GM12878 (cell line): ENCODE measurements around the gene MRPL37. TPM values are rescaled to one million over a fixed set of nuclear protein-coding genes. Genes with fewer than 3 reads are reported as not detected.

Source experiments
- BMI1 ChIP-seq: fragments of 450-650 bp; IDR thresholded peaks from 2 replicates; pipeline ENCODE4 v1.6.1; 2016; ENCODE audit warnings: mild to moderate bottlenecking, moderate library complexity, borderline replicate concordance
- IRF3 ChIP-seq: fragments of 450-650 bp; IDR thresholded peaks from 2 replicates; pipeline ENCODE4 v1.6.1; 2014; ENCODE audit warnings: mild to moderate bottlenecking
- RCOR1 ChIP-seq: conservative IDR thresholded peaks from 2 replicates; pipeline ENCODE4 v1.6.1; 2012; ENCODE audit warnings: low read depth, low read length, improper control_type of control experiment
- RELB ChIP-seq: fragments of 450-650 bp; IDR thresholded peaks from 2 replicates; pipeline ENCODE4 v1.6.1; 2017; ENCODE audit warnings: low read depth, mild to moderate bottlenecking, moderate library complexity
- SPI1 ChIP-seq: IDR thresholded peaks from 2 replicates; pipeline ENCODE4 v1.6.1; 2011; ENCODE audit warnings: low read depth, mild to moderate bottlenecking, low read length, moderate library complexity, borderline replicate concordance; ENCODE audit not compliant: insufficient read depth
- polyA plus RNA-seq, 11 experiments: library from polyadenylated mRNA; depleted of rRNA in 4 of 11; unstranded in 6 of 11; stranded (reverse) in 5 of 11; fragments of >200 nt; fragmentation: Nextera tagmentation in 4 of 11; fragmentation: Illumina TruSeq in 1 of 11; extraction: Ambion mirVana in 4 of 11; extraction: Trizol in 1 of 11; gene quantifications; 1 replicate in 1 of 11; 2 replicates in 10 of 11; pipeline versions ENCODE4 v1.2.1 to v1.2.3, GENCODE V29; 2011 to 2016; ENCODE audit warnings: inconsistent platforms in 2 of 11, missing spikeins in 2 of 11, low read depth in 1 of 11
- total RNA-seq, 4 experiments: library from RNA; depleted of rRNA in 3 of 4; stranded (reverse); fragments of >200 nt in 3 of 4; fragmentation: Illumina TruSeq in 1 of 4; extraction: Trizol in 1 of 4; gene quantifications; 2 replicates each; pipeline versions ENCODE4 v1.2.1 to v1.2.3, GENCODE V29; 2013 to 2021
- TF ChIP-seq, protein P1 (sequence below): IDR thresholded peaks from 2 replicates; pipeline ENCODE4 v1.6.1; 2012; ENCODE audit warnings: improper control_type of control experiment, low read depth, low read length; ENCODE audit not compliant: insufficient replicate concordance

The MRPL37 gene
- total and polyA plus RNA-seq, 10 of the 15 experiments (the other 5 are each of a cell fraction or from before 2014, with no cell fraction given), result 41.4 to 217 (median 159) TPM

DNA sequence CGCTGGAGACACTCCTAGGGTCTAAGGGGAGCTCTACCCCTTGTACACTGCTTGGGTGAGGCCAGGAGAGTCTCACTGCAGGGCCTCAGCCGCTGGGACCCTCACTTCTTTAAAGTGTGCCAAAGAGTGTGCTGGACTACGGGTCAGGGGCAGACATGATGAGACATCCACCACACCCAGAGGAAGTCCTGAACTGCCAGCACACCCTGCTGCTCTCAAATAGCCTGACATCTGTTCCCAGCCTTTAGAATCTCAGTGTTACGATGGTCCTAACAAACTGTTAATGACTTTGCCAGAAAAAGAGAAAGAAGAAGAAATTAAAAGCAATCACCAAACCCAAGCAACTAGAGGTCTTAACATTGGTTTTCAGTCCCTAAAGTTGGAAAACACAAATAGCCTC lies 49.0 kb downstream of the MRPL37 start (continued):
- TF ChIP-seq RELB (no peak), RCOR1 (no peak), IRF3 (no peak), SPI1 (no peak), BMI1 (no peak)
- TF ChIP-seq, protein P1, sequence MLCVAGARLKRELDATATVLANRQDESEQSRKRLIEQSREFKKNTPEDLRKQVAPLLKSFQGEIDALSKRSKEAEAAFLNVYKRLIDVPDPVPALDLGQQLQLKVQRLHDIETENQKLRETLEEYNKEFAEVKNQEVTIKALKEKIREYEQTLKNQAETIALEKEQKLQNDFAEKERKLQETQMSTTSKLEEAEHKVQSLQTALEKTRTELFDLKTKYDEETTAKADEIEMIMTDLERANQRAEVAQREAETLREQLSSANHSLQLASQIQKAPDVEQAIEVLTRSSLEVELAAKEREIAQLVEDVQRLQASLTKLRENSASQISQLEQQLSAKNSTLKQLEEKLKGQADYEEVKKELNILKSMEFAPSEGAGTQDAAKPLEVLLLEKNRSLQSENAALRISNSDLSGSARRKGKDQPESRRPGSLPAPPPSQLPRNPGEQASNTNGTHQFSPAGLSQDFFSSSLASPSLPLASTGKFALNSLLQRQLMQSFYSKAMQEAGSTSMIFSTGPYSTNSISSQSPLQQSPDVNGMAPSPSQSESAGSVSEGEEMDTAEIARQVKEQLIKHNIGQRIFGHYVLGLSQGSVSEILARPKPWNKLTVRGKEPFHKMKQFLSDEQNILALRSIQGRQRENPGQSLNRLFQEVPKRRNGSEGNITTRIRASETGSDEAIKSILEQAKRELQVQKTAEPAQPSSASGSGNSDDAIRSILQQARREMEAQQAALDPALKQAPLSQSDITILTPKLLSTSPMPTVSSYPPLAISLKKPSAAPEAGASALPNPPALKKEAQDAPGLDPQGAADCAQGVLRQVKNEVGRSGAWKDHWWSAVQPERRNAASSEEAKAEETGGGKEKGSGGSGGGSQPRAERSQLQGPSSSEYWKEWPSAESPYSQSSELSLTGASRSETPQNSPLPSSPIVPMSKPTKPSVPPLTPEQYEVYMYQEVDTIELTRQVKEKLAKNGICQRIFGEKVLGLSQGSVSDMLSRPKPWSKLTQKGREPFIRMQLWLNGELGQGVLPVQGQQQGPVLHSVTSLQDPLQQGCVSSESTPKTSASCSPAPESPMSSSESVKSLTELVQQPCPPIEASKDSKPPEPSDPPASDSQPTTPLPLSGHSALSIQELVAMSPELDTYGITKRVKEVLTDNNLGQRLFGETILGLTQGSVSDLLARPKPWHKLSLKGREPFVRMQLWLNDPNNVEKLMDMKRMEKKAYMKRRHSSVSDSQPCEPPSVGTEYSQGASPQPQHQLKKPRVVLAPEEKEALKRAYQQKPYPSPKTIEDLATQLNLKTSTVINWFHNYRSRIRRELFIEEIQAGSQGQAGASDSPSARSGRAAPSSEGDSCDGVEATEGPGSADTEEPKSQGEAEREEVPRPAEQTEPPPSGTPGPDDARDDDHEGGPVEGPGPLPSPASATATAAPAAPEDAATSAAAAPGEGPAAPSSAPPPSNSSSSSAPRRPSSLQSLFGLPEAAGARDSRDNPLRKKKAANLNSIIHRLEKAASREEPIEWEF, result no peak
